Hematopoietic multipotent progenitor cell treated with erythropoietin and hydrocortisone succinate and interleukin-3 and kit ligand, for 8 days (in vitro differentiated cells): ENCODE data around the gene SOS1.

Experiments used
- DNase-seq: peaks from one replicate; pipeline ENCODE4 v3.0.0-alpha.2; 2015

SOS1 gene

GRCh38 chr2:39022642-39023235 lies 98.1 kb downstream of the SOS1 start:
- DNase-seq: no peak

GRCh38 chr2:39020383-39020782 lies 100.5 kb downstream of the SOS1 start:
- DNase-seq: no peak

GRCh38 chr2:39018638-39019037 lies 102.2 kb downstream of the SOS1 start:
- DNase-seq: no peak

GRCh38 chr2:39017334-39017733 lies 103.5 kb downstream of the SOS1 start:
- DNase-seq: no peak

- no peak for DNase-seq
Observed at GRCh38 chr2:39015424-39015823, 105.4 kb downstream of the SOS1 start.

- no peak for DNase-seq
Observed at GRCh38 chr2:39013871-39014270, 107.0 kb downstream of the SOS1 start.

GRCh38 chr2:39008665-39009064 lies 112.2 kb downstream of the SOS1 start:
- no peak for DNase-seq

GRCh38 chr2:39007875-39008504 lies 112.9 kb downstream of the SOS1 start:
- no peak for DNase-seq

- DNase-seq: no peak
Observed at GRCh38 chr2:39000552-39000951, 120.3 kb downstream of the SOS1 start.

- DNase-seq: no peak
Observed at GRCh38 chr2:38997781-38998180, 123.1 kb downstream of the SOS1 start.

GRCh38 chr2:38991899-38992298 lies 129.0 kb downstream of the SOS1 start:
- no peak for DNase-seq

GRCh38 chr2:38988716-38989115 lies 132.1 kb downstream of the SOS1 start:
- DNase-seq: no peak

GRCh38 chr2:38982498-38982897 lies 138.4 kb downstream of the SOS1 start:
- no peak for DNase-seq

GRCh38 chr2:38981670-38982357 lies 139.0 kb downstream of the SOS1 start:
- DNase-seq: no peak

- no peak for DNase-seq
Observed at GRCh38 chr2:38981003-38981669, 139.7 kb downstream of the SOS1 start.

GRCh38 chr2:38978908-38979307 lies 141.9 kb downstream of the SOS1 start:
- no peak for DNase-seq

GRCh38 chr2:38978296-38978903 lies 142.5 kb downstream of the SOS1 start:
- peak; percentile 34 for DNase-seq

- DNase-seq: no peak
Observed at GRCh38 chr2:38977047-38977446, 143.8 kb downstream of the SOS1 start.

GRCh38 chr2:38975042-38975441 lies 145.8 kb downstream of the SOS1 start:
- DNase-seq: no peak

- no peak for DNase-seq
Observed at GRCh38 chr2:38973266-38973665, 147.6 kb downstream of the SOS1 start.

- DNase-seq: no peak
Observed at GRCh38 chr2:38971377-38971776, 149.5 kb downstream of the SOS1 start.

GRCh38 chr2:38968021-38968420 lies 152.8 kb downstream of the SOS1 start:
- DNase-seq: no peak

- no peak for DNase-seq
Observed at GRCh38 chr2:38966678-38967077, 154.2 kb downstream of the SOS1 start.
